GM19043 (cell line): ENCODE measurements around the gene TAS2R40.
"Not testable (repeated sequence)": the region's sequence is repeated elsewhere in the genome, so short reads cannot be mapped to it uniquely, and the experiment has no call there.

Experiments used
- ATAC-seq: cut with Tn5 transposase; IDR thresholded peaks from one replicate; pipeline ENCODE4 v1.9.1; 2021; ENCODE audit warnings: low read depth; ENCODE audit not compliant: unreplicated experiment

TAS2R40 gene

GRCh38 chr7:143248761-143249354 lies 27.0 kb downstream of the TAS2R40 start:
- ATAC-seq: no peak

- ATAC-seq: no peak
These were observed 28.4 kb downstream of the TAS2R40 start for GRCh38 chr7:143250199-143250598.

GRCh38 chr7:143250822-143251221 lies 29.0 kb downstream of the TAS2R40 start:
- ATAC-seq: no peak

- no peak for ATAC-seq
These were observed 30.2 kb downstream of the TAS2R40 start for GRCh38 chr7:143252006-143252405.

- ATAC-seq: no peak
These were observed 33.7 kb downstream of the TAS2R40 start for GRCh38 chr7:143255564-143255963.

GRCh38 chr7:143256325-143256724 lies 34.5 kb downstream of the TAS2R40 start:
- ATAC-seq: no peak

- ATAC-seq: peak; percentile 77
These were observed 35.1 kb downstream of the TAS2R40 start for GRCh38 chr7:143256932-143257331.

- no peak for ATAC-seq
These were observed 35.7 kb downstream of the TAS2R40 start for GRCh38 chr7:143257501-143257900.

GRCh38 chr7:143258831-143259230 lies 37.0 kb downstream of the TAS2R40 start:
- ATAC-seq: peak; percentile 22

- ATAC-seq: no peak
These were observed 37.9 kb downstream of the TAS2R40 start for GRCh38 chr7:143259765-143260164.

GRCh38 chr7:143261901-143262300 lies 40.1 kb downstream of the TAS2R40 start:
- ATAC-seq: no peak

- peak; percentile 98 for ATAC-seq
These were observed 41.7 kb downstream of the TAS2R40 start, which contains the start of gene GSTK1 for GRCh38 chr7:143263266-143264195. GSTK1 (plus strand) TSS chr7:143263441; CDS start chr7:143263514, 73 bp downstream.

GRCh38 chr7:143264196-143264568 lies 42.3 kb downstream of the TAS2R40 start:
- not testable (repeated sequence) for ATAC-seq

GRCh38 chr7:143265017-143265693 lies 43.3 kb downstream of the TAS2R40 start:
- no peak for ATAC-seq

- no peak for ATAC-seq
These were observed 47.4 kb downstream of the TAS2R40 start for GRCh38 chr7:143269251-143269650.

GRCh38 chr7:143271240-143271639 lies 49.4 kb downstream of the TAS2R40 start:
- no peak for ATAC-seq
